ENCODE results near the gene ALG9. TPM values are rescaled to one million over a fixed set of nuclear protein-coding genes. Genes with fewer than 3 reads are reported as not detected.

ALG9 gene
- total RNA-seq, 1 donor from 2014 or later: 15.2 TPM

DNA sequence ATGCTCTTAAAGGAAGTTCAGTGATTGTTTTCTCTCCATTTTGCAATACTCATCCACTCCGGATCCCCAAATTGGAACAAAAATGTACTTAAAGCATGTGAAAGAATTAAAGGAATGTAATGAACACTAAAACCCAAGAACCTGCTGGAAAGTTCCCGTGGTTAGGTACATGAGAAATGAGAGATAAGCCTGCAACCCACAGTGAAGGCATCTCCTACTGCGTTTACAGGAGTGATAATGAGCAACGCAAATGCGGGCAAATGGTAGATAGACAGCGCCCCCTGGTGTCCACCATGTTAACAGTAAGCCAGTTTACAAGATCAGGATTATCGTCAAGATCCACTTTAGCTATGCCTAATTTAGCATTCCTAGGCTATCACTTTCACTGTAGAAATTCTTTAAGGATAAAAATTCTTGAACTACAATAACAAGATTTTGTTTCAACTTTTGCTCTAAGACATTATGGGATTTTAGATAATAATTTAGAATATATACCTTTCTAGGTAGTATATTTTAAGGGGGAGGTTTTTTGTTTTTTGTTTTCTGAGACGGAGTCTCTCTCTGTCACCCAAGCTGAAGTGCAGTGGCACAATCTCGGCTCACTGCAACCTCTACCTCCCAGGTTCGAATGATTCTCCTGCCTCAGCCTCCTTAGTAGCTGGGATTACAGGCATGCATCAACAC lies 29.9 kb downstream of the ALG9 start:
- intact Hi-C loops (cut with micrococcal nuclease): loop anchor here (5.0 to 10.0 kb wide), 2 partner anchors 77 to 239 kb away; partner anchors contain the start of genes PPP2R1B and SIK2
- DNase-seq (peak; percentile 90), ATAC-seq (peak; percentile 89)

DNA sequence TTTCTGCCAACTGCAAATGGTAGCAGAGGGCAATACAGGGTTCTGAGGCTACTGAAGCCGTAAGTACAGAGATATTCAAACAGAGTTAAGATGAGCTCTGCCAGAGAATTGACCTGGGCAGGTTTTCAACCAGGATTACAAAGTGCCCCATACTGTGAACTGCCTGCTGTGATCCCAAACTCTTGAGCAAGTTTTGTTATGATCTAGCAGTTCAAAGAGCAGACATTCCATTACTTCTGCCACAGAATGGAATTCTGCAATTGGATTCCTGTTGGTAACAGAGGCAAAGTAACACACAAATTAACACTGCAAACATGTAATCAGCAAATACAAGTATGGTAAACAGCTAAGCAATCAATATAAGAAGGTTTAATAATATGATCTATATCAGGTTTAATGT lies 31.2 kb downstream of the ALG9 start:
- DNase-seq (no peak), ATAC-seq (peak; percentile 57)
- intact Hi-C loops (cut with micrococcal nuclease): loop anchor here (5.0 to 10.0 kb wide), 2 partner anchors 75 to 238 kb away; partner anchors contain the start of genes PPP2R1B and SIK2

DNA sequence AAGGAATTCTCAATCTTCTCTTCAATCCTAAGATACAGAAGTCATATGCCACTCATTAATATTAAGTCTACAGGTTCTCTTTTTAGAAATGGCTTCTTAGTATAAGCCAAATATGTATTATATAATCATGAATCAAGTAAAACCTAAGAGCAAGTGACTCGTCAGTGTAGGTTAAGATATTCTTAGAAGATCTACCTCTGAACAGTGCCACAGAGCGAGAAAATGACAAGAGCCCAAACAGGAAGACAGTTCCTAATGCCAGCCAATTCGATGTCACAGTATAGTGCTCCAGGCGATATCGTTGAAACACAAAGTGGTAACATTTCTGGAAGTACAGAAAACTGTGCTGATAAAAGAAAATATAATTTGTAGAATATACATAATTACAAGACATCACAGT lies 33.3 kb downstream of the ALG9 start:
- DNase-seq (no peak), ATAC-seq (no peak)
- intact Hi-C loops (cut with micrococcal nuclease): no loop called here

DNA sequence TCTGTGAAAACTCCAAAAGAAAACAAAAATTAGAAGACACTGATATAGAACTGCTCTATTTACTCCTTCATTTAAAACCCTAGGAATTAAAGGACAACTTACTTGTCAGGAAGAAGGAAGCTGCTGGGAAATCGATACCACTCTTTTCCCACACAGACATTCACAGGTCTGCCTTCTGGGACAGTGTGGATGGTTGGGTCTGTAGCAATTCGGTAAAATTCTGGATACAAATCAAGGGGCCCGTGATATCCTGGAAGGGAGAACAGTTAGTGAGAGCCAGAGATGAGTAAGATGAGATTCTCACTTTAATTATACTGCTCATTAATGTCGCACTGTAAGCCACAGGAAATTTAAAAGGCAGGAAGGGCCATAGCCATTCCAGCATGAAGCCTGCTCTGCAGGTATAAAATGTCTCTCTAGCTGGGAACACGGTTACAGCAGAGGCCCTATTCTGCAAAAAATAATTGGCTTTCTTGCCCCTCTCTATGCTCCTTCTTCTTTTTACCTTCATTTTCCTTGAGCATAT lies 34.0 kb downstream of the ALG9 start:
- intact Hi-C loops (cut with micrococcal nuclease): no loop called here
- DNase-seq: no peak
- no peak for ATAC-seq

DNA sequence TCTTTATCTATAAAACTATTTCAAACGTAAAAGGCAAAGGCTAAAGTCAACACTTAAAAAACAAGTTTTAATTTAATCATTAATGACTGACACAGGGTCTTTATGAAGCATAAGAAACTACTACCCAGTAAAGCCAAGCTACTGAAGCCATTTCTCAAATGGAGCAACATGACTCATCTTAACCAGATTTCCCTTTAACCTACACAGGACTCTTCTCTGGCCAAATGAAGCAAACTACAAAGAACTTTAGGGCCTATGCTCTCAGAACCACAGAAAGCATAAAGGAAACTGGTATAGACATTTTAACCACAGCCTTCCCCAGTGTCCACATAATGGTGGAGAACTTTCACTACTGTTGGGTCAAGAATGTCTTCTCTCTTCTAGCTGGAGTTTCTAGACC lies 34.7 kb downstream of the ALG9 start:
- DNase-seq (no peak), ATAC-seq (no peak)
- intact Hi-C loops (cut with micrococcal nuclease): no loop called here

DNA sequence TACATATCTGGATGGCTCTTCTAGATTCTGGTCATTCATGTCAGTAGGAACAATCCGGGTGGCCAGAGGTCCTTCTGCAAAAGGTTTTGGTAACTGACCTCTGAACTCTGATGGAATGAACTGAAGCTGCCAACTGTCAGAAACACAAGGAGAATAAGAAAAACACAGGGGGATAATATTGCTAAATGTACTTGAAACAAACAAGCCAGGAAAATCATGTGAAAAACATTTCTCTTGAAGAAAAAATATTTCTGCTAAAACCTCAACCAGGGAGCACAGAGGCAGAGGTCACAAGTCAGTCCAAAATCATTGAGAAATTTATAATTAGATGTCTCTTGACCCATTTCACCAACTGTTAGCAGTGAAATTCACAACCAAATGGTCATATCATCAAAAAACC lies 35.2 kb downstream of the ALG9 start:
- ATAC-seq (no peak), DNase-seq (no peak)
- intact Hi-C loops (cut with micrococcal nuclease): no loop called here

DNA sequence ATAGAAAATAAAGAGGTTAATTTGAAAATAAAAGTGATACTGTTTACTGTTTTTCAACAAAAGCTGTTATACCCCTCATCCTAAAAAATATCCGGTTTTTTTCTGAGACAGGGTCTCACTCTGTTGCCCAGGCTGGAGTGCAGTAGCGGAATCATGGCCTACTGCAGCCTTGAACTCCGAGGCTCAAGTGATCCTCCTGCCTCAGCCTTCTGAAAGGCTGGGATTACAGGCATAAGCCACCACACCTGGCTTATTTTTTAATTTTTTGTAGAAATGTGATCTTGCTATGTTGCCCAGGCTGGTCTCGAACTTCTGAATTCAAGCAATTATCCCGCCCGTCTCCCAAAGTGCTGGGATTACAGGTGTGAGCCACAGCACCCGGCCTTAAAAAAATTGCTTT lies 35.7 kb downstream of the ALG9 start:
- DNase-seq: no peak
- ATAC-seq: no peak
- intact Hi-C loops (cut with micrococcal nuclease): no loop called here

DNA sequence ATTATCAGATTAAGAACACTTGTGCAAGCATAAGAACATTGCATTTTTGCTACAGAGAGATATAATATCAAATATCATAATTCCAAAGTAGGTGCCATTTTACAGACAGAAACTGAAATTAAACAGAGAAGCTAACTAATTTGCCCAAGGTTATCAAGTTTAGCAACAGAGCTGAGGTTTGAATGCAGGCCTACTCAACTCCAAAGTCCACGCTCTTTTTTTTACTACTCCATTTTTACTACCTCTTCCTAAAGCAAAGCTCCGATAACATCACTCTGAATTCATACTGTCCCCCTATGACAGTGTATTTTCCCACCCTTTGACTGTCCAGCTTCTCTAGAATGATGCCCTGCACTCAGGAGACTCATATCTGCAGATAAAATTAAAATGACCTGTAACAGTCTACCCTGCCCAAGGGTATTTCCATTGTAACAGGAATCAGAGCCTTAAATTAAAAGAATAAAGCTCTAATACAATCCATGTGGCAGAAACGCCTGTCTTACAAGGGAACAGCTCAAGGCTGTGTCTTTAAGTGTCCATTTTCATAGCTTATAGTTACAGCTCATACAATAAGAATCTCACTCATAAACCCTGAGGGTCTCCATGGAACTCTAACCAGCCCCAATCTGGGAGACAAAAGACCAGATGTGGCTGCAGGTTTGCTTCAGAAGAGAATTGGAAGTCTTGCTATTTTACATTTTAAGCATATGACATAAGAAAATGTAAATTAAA lies 36.8 kb downstream of the ALG9 start:
- intact Hi-C loops (cut with micrococcal nuclease): no loop called here
- DNase-seq (no peak), ATAC-seq (no peak)

DNA sequence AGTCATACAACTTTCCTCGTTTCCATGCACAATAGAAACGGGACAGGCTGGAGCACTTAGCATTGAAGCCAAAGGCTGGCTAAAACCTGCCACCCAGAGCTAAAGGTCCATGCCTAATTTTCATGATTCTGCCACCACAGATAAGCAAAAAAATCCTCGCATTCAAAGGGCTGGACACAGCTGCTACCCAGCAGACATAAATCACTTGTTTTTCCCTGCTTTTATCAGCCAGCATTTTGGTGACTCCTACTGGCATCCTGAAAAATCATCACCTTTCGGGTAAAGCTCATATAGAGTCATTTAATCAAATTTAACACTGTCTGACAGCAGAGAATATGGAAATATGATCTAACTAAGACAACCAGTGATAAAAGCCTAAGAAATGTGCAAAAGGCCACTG lies 37.9 kb downstream of the ALG9 start:
- ATAC-seq (peak; percentile 54), DNase-seq (no peak)
- intact Hi-C loops (cut with micrococcal nuclease): no loop called here

DNA sequence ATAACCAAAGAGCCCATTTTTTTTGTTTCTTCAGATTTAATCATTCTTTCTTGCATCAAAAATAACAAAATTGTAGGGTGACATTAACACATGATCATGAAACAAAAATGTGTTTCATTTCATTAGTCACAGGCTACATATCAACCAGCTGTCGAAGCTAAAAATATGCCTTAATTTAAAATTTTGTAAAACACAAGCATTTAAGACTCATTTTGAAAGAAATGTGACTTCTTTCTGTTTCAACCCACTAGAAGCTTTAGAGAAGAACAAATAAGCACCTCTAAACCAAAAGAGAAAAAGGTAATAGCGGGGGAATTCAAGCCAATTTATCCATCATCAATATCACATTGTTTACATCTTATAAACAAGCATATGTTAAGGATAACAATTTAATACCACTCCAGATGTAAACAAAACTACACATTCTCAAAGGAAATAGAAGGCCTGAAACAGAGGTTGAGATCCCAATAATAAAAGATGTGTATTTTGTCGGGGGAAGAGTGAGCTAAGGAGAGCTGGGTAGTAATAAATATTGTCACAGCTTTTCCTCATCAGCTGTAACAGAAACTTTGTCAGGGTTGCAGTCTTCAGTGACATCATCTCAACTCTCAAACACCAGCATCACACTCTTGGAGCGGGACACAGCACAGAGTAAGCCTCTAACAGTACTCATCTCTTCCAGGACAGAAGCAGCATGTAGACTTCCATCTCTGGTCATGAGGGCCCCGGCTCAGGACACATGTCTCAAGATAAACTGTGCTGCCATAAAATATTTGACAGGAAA lies 42.0 kb downstream of the ALG9 start:
- ATAC-seq (no peak), DNase-seq (no peak)
- intact Hi-C loops (cut with micrococcal nuclease): no loop called here

DNA sequence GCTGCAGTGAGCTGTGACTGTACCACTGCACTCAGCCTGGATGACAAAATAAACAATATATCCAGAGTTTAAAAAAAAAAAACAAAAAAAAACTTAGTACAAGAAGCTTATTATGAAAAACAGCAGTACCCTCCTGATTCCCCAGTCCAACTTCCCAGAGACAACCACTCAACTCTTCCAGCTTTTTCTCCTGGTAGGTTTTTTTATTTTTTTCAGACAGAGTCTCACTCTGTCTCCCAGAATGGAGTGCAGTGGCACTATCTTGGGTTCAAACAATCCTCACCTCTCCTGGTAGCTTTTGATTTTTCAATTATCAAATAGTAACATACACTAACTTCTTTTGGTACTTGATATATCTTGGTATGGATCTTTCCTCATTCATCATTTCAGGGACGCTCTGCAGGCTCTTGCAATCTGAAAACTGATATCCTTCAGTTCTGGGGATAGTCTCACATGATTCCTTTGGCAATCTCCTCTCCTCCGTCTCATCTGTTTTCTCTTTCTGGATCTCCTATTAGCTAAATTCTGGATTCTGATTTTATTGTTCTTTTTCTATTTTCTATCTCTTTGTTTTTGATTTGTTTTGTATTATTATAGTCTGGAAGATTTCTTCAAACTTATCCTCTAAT lies 44.9 kb downstream of the ALG9 start:
- DNase-seq (no peak), ATAC-seq (no peak)
- intact Hi-C loops (cut with micrococcal nuclease): no loop called here

DNA sequence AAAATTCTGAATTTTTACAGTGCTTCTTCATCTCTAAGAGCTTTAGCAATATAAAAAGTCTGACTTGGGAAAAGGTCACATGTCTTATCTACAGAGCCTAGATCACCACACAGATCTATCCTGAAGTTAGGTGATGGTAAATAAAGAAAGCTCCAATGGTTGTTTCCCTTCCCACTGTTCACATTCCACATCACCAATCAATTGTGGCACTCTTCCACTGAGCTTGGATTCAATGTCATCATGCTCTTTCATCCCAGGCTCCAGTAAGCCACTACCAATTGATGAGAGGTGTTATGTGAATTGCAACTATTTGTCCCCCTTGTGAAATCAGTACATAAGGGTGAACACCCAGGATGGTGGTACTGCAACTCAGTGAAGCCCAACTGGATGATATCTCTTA lies 47.8 kb downstream of the ALG9 start:
- no peak for DNase-seq
- intact Hi-C loops (cut with micrococcal nuclease): no loop called here
- no peak for ATAC-seq

DNA sequence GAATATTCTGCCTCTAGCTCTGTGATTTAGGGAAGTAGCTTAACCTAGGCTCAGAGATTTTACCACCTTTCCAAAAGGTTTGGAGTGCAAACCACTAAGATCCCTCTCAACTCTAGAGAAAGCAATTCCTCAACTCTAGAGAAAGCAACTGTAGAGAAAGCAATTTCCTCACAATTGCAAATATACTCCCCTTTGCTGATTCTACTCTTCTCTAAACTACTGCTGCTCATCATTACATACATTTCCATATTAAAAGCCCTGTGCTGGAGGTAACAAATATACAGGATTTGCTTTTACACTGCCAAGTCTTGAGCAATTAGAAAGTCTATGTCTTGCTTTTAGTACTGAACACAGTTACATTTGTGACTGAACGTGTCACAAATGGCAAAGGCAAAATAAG lies 48.2 kb downstream of the ALG9 start:
- intact Hi-C loops (cut with micrococcal nuclease): no loop called here
- ATAC-seq (no peak), DNase-seq (no peak)

DNA sequence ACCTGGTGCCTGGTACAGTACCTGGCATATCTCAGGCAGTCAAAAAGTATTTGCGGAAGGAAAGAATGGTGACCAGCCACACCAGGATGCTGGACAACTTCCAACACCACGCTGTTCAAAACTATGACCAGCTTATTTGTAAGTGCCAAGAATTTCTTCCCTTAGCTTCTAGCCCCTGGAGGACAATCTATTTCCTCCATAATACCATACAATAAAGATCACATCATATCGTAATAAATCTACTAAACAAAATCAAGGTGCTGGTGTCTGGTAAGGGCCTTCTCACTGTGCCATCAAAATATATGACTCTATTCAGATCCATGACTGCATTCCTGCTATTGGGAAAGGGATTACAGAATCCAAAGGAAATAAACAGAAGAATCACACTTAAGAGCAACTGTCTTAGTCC lies 51.5 kb downstream of the ALG9 start:
- intact Hi-C loops (cut with micrococcal nuclease): no loop called here
- peak; percentile 32 for ATAC-seq
- DNase-seq: no peak

DNA sequence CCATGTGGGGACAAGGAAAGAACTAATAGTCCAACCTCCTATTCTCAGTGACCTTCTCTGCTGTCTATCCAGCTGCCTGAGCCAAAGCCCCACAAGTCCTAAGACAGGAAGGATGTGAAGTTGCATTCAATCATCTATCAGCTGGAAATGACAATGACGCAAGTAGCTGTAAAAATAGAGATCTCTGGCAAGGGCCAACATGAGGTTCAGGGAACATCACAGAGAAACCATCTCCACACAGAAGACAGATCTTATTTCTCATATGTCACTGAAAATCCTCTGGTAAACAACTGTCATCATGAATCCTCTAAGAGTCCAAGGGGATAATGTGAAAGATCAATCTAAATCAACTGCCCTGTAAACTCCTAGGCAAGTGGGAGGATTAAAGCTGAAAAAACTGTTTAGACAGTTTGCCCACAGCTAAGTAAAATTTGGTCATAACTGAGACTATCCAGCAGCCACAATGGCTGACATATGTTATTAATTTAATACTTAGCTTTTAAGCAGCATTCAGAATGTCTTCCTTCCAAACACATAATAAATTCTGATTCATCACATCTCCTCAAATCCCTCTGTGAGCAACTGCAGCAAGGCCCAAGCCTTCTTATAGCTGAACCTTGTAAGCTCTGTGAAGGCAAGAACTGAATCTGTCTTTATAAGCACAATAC lies 52.1 kb downstream of the ALG9 start:
- intact Hi-C loops (cut with micrococcal nuclease): no loop called here
- DNase-seq: no peak
- ATAC-seq: peak; percentile 90

DNA sequence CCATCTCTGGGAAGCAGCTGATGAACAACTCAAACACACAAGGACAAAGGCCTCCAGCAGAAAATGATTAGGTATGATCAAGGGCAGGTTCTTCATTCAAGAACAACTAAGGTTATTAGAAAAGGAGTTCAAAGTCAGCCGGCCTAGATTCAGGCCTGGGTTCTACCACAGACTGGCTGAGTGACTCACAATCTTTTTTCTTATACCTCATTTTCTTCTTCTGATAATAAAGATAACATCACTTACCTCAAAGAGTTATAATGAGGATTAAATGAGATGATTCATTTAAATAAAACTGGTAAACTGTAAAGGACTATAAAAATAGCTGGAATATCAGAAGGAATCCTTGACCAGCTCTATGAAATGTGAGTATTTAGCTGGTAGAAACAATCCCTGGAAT lies 55.9 kb downstream of the ALG9 start:
- ATAC-seq: no peak
- no peak for DNase-seq
- intact Hi-C loops (cut with micrococcal nuclease): no loop called here

DNA sequence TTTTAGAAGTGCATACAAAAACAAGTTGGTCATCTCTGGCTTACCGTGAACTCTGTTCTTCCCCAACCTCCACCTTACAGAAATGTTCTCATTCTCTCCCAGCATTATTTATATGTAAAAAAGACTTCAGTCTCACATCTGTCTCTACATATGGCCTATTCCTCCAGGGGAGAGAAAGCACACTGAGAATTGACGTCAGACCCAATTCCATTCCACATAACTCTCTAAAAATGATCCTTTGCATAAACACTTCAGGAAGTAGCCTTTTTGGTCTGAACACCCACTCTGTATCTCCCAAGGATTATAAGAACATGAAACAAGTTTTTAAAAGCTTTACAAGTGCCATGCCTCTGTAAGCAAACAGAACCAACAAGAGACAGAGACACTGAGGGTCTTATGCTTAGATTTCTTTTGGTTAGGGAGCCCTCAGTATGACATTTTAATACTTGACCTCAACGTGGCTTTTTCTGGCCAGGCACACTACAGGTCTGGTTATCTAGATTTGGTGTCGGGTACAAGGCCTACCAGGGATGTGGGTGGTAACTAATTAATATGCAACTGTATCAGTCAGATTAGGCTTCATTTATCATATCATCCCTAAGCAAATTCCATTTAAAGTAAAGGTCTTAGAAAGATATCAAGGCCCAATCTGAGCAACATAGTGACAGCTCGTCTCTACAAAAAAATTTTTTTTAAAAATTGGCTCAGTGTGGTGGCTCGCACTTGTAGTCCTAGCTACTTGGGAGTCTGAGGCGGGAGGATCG lies 56.6 kb downstream of the ALG9 start:
- ATAC-seq: no peak

DNA sequence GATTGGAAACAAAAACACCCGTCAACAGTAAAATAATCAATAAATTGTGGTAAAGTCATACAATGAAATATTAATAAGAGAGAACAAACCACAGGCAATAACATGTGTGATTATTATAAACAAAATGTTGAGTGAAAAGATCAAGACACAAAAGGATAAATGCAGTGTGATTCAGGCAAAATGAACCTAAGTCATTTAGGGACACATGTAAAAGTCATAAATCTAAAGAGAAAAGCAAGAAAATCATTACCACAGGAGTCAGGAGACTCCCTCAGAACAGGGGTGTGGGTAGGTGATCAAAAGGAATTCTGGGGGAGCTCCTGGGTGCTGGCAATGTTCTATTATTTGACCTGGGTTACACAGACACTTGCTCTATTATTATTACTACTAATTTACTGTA lies 57.3 kb downstream of the ALG9 start:
- DNase-seq (no peak), ATAC-seq (no peak)
- intact Hi-C loops (cut with micrococcal nuclease): no loop called here

More for the DNA sequence above, 56.6 kb downstream of the ALG9 start:
- intact Hi-C loops (cut with micrococcal nuclease): no loop called here
- no peak for DNase-seq
